K562 (cell line): ENCODE data around the gene RNASEH2A. TPM values are rescaled to one million over a fixed set of nuclear protein-coding genes. Genes with fewer than 3 reads are reported as not detected.
A peak's percentile ranks its signal among the peaks of the same experiment; 100 is the strongest.

Source experiments
- BCOR ChIP-seq: fragments of 450-650 bp; IDR thresholded peaks from 2 replicates; pipeline ENCODE4 v1.6.1; 2016
- CSDE1 ChIP-seq, 2 experiments: fragments of 450-650 bp; IDR thresholded peaks; 2 replicates each; pipeline ENCODE4 v1.6.1; 2016; ENCODE audit warnings: mild to moderate bottlenecking in 1 of 2
- DEAF1 ChIP-seq: fragments of 450-650 bp; formaldehyde crosslinking; IDR thresholded peaks from 2 replicates; pipeline ENCODE4 v1.4.0; 2020; ENCODE audit warnings: mild to moderate bottlenecking, moderate library complexity
- FOSL1 ChIP-seq: fragments of 200-800 bp; sonication (Bioruptor generic); conservative IDR thresholded peaks from 2 replicates; pipeline ENCODE4 v1.6.1; 2016; ENCODE audit warnings: missing genetic modification characterization, missing compliant biosample characterization
- GATA2 ChIP-seq: sonication (generic); formaldehyde crosslinking; IDR thresholded peaks from 2 replicates; pipeline ENCODE4 v1.4.0; 2020; ENCODE audit warnings: mild to moderate bottlenecking, missing genetic modification reagents
- GATAD2B ChIP-seq: fragments of 450-650 bp; IDR thresholded peaks from 2 replicates; pipeline ENCODE4 v1.6.1; 2017; ENCODE audit warnings: mild to moderate bottlenecking, borderline replicate concordance
- NCOA2 ChIP-seq, 2 experiments: fragments of 450-650 bp; IDR thresholded peaks; 2 replicates each; pipeline ENCODE4 v1.6.1; 2018; ENCODE audit warnings: mild to moderate bottlenecking in 2 of 2, moderate library complexity in 1 of 2; ENCODE audit not compliant: partially characterized antibody in 2 of 2
- NR1H2 ChIP-seq: sonication (generic); formaldehyde crosslinking; IDR thresholded peaks from 2 replicates; pipeline ENCODE4 v1.4.0; 2020; ENCODE audit warnings: mild to moderate bottlenecking, missing genetic modification reagents
- POLR3A ChIP-seq: IDR thresholded peaks from 2 replicates; pipeline ENCODE4 v1.6.1; 2011; ENCODE audit warnings: borderline replicate concordance, mild to moderate bottlenecking, moderate library complexity; ENCODE audit not compliant: insufficient read length, insufficient read depth; ENCODE audit errors: extremely low read depth
- RUNX1 ChIP-seq: sonication (generic); IDR thresholded peaks from 2 replicates; pipeline ENCODE4 v1.6.1; 2016; ENCODE audit warnings: antibody characterized with exemption, low read depth
- SAFB ChIP-seq: fragments of 200-400 bp; formaldehyde crosslinking; IDR thresholded peaks from 2 replicates; pipeline ENCODE4 v1.6.1; 2017; ENCODE audit warnings: low read depth, low read length, borderline replicate concordance
- SFPQ ChIP-seq: fragments of 200-400 bp; formaldehyde crosslinking; IDR thresholded peaks from 2 replicates; pipeline ENCODE4 v1.6.1; 2017; ENCODE audit warnings: mild to moderate bottlenecking, low read depth, low read length, moderate library complexity
- SNRNP70 ChIP-seq: fragments of 200-400 bp; formaldehyde crosslinking; optimal IDR thresholded peaks from 2 replicates; pipeline ENCODE3; 2017; ENCODE audit warnings: low read depth, low read length
- SP1 ChIP-seq: sonication (generic); formaldehyde crosslinking; IDR thresholded peaks from 2 replicates; pipeline ENCODE4 v1.8.1; 2022; ENCODE audit warnings: mild to moderate bottlenecking, missing genetic modification reagents
- VEZF1 ChIP-seq: fragments of 200-800 bp; sonication (Bioruptor generic); IDR thresholded peaks from 2 replicates; pipeline ENCODE4 v1.6.1; 2017; ENCODE audit warnings: missing genetic modification characterization, missing compliant biosample characterization
- ZFPM2 ChIP-seq: fragments of 250-450 bp; sonication (Bioruptor Pico); IDR thresholded peaks from 2 replicates; pipeline ENCODE4 v1.5.1; 2022; ENCODE audit warnings: mild to moderate bottlenecking
- ZKSCAN8 ChIP-seq: fragments of 200-800 bp; sonication (Bioruptor generic); IDR thresholded peaks from 2 replicates; pipeline ENCODE4 v1.6.1; 2016; ENCODE audit warnings: missing genetic modification characterization, missing compliant biosample characterization
- ZNF668 ChIP-seq: fragments of 250-450 bp; sonication (Bioruptor Pico); IDR thresholded peaks from 2 replicates; pipeline ENCODE4 v1.8.0; 2022; ENCODE audit warnings: mild to moderate bottlenecking, inconsistent platforms
- ZNF76 ChIP-seq: fragments of 250-450 bp; sonication (Bioruptor Pico); IDR thresholded peaks from 2 replicates; pipeline ENCODE4 v1.4.0; 2020; ENCODE audit warnings: mild to moderate bottlenecking, moderate library complexity, borderline replicate concordance
- ZNF79 ChIP-seq: fragments of 250-450 bp; sonication (Bioruptor Pico); IDR thresholded peaks from 2 replicates; pipeline ENCODE4 v1.4.0; 2020; ENCODE audit warnings: low read depth, mild to moderate bottlenecking, moderate library complexity
- polyA plus RNA-seq, 8 experiments: library from polyadenylated mRNA; depleted of rRNA in 4 of 8; stranded (reverse) in 5 of 8; unstranded in 3 of 8; fragments of >200 nt; fragmentation: Nextera tagmentation in 2 of 8; fragmentation: Illumina TruSeq in 1 of 8; extraction: Ambion mirVana in 2 of 8; extraction: Trizol in 1 of 8; gene quantifications; 2 replicates each; pipeline versions ENCODE4 v1.2.1 to v1.2.3, GENCODE V29; 2011 to 2014; ENCODE audit warnings: inconsistent platforms in 1 of 8, missing spikeins in 1 of 8
- total RNA-seq, 7 experiments: library from RNA; depleted of rRNA in 6 of 7; stranded (reverse); fragments of >200 nt in 6 of 7; fragmentation: Illumina TruSeq in 2 of 7; extraction: Trizol in 2 of 7; gene quantifications; 2 replicates each; pipeline versions ENCODE4 v1.2.1 to v1.2.3, GENCODE V29; 2011 to 2021; ENCODE audit warnings: low replicate concordance in 1 of 7
- TF ChIP-seq, protein P1 (sequence below): fragments of 250-450 bp; sonication (Bioruptor Pico); IDR thresholded peaks from 2 replicates; pipeline ENCODE4 v1.8.0; 2021; ENCODE audit warnings: borderline replicate concordance, mild to moderate bottlenecking, moderate library complexity; ENCODE audit not compliant: poor library complexity, severe bottlenecking
- TF ChIP-seq, protein P2 (sequence below): IDR thresholded peaks from 2 replicates; pipeline ENCODE4 v1.6.1; 2011; ENCODE audit not compliant: insufficient read length; ENCODE audit errors: extremely low read depth

Gene RNASEH2A
- total and polyA plus RNA-seq, 9 of the 15 experiments (the other 6 are each of a cell fraction or from before 2014, with no cell fraction given), result 22.3 to 78.0 (median 61.7) TPM

- TF ChIP-seq SFPQ (no peak), POLR3A (no peak), NCOA2 (IDR thresholded peaks at IDR 0.05; ENCODE audit: partially characterized antibody in 2 of 2) (no peak), VEZF1 (CRISPR knock-in tag) (peak; percentile 90), RUNX1 (no peak), FOSL1 (tag) (no peak), ZNF668 (no peak), ZFPM2 (CRISPR knock-in tag) (no peak), CSDE1 (IDR thresholded peaks at IDR 0.05) (no peak), NR1H2 (no peak), SAFB (no peak), GATA2 (CRISPR knock-in tag) (peak; percentile 60), SNRNP70 (no peak), ZKSCAN8 (peak; percentile 97), ZNF79 (CRISPR knock-in tag) (no peak), SP1 (CRISPR knock-in tag) (peak; percentile 45), DEAF1 (peak; percentile 88), BCOR (no peak), ZNF76 (no peak), GATAD2B (peak; percentile 72; the same call in 1 of the 2 replicates)
- TF ChIP-seq, protein P1, sequence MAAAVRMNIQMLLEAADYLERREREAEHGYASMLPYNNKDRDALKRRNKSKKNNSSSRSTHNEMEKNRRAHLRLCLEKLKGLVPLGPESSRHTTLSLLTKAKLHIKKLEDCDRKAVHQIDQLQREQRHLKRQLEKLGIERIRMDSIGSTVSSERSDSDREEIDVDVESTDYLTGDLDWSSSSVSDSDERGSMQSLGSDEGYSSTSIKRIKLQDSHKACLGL (CRISPR knock-in tag), result no peak
- TF ChIP-seq, protein P2, sequence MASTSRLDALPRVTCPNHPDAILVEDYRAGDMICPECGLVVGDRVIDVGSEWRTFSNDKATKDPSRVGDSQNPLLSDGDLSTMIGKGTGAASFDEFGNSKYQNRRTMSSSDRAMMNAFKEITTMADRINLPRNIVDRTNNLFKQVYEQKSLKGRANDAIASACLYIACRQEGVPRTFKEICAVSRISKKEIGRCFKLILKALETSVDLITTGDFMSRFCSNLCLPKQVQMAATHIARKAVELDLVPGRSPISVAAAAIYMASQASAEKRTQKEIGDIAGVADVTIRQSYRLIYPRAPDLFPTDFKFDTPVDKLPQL, result no peak
Observed at GRCh38 chr19:12777217-12778016, 29.0 kb upstream of the RNASEH2A start (continued).
